OCI-LY7 (cell line): ENCODE results near the gene IFI27L1. TPM values are rescaled to one million over a fixed set of nuclear protein-coding genes. Genes with fewer than 3 reads are reported as not detected.

Experiments used
- BruUV-seq: library from RNA; stranded (reverse); fragments of 400-500 nt; replicated peaks from 2 replicates; lab custom pipeline; 2021; lab: Mats Ljungman, UMichigan
- CTCF ChIA-PET: fragments of 300-600 bp; sonication (Branson Sonifier 250); formaldehyde crosslinking; loops from one replicate; lab custom pipeline; 2022; ENCODE audit warnings: antibody characterized with exemption; ENCODE audit not compliant: unreplicated experiment; lab: Charles Lee
- POLR2A ChIA-PET: fragments of 300-600 bp; sonication (Branson Sonifier 250); formaldehyde crosslinking; loops from one replicate; lab custom pipeline; 2022; ENCODE audit warnings: antibody characterized with exemption; lab: Charles Lee
- DNase-seq: peaks from one replicate; pipeline ENCODE4 v3.0.0-alpha.2; 2015; ENCODE audit warnings: low spot score
- H2AFZ ChIP-seq: fragments of 200-600 bp; sonication (generic), shearing (Covaris generic); 2 replicates; pipeline ENCODE4 v1.6.1; 2014; ENCODE audit warnings: mild to moderate bottlenecking, antibody characterized with exemption, low read length, moderate library complexity
- H3K27ac ChIP-seq: fragments of 200-600 bp; sonication (generic); 2 replicates; pipeline ENCODE4 v1.5.1; 2014; ENCODE audit warnings: mixed run types, low read depth, mild to moderate bottlenecking, moderate library complexity, low read length, inconsistent platforms; ENCODE audit not compliant: poor library complexity, severe bottlenecking
- H3K36me3 ChIP-seq: fragments of 200-600 bp; sonication (generic); 2 replicates; pipeline ENCODE4 v1.6.1; 2014; ENCODE audit warnings: mild to moderate bottlenecking, antibody characterized with exemption, low read length, moderate library complexity, mixed read lengths; ENCODE audit not compliant: insufficient read depth
- H3K4me1 ChIP-seq: fragments of 200-600 bp; sonication (generic); 2 replicates; pipeline ENCODE4 v1.5.1; 2014; ENCODE audit warnings: mild to moderate bottlenecking, low read length; ENCODE audit not compliant: insufficient read depth, poor library complexity, severe bottlenecking
- H3K4me2 ChIP-seq: fragments of 200-600 bp; sonication (generic); 2 replicates; pipeline ENCODE4 v1.6.1; 2014; ENCODE audit warnings: mild to moderate bottlenecking, low read length
- H3K4me3 ChIP-seq: fragments of 200-600 bp; sonication (generic); 2 replicates; pipeline ENCODE4 v1.5.1; 2014; ENCODE audit warnings: mild to moderate bottlenecking, low read depth, low read length; ENCODE audit not compliant: poor library complexity, severe bottlenecking
- H3K79me2 ChIP-seq: fragments of 200-600 bp; sonication (generic); 2 replicates; pipeline ENCODE4 v1.6.1; 2016; ENCODE audit warnings: low read depth, mild to moderate bottlenecking, low read length, moderate library complexity, mixed read lengths; ENCODE audit not compliant: insufficient read depth
- H3K9me2 ChIP-seq: fragments of 200-600 bp; sonication (generic); 2 replicates; pipeline ENCODE4 v1.6.1; 2016; ENCODE audit warnings: mild to moderate bottlenecking, low read length, mixed read lengths; ENCODE audit not compliant: insufficient read depth
- H3K9me3 ChIP-seq: fragments of 200-600 bp; sonication (generic); 2 replicates; pipeline ENCODE4 v1.6.1; 2014; ENCODE audit warnings: mild to moderate bottlenecking, mixed run types, low read length, mixed read lengths
- H4K20me1 ChIP-seq: fragments of 200-600 bp; sonication (generic); 2 replicates; pipeline ENCODE4 v1.6.1; 2014; ENCODE audit warnings: mild to moderate bottlenecking, antibody characterized with exemption, low read length, moderate library complexity, mixed read lengths; ENCODE audit not compliant: insufficient read depth
- CTCF ChIP-seq: fragments of 200-600 bp; sonication (generic); conservative IDR thresholded peaks from 2 replicates; pipeline ENCODE4 v1.5.1; 2014; ENCODE audit warnings: mild to moderate bottlenecking, antibody characterized with exemption, low read length, moderate library complexity, mixed read lengths
- EZH2phosphoT487 ChIP-seq: fragments of 200-600 bp; sonication (generic); IDR thresholded peaks from 2 replicates; pipeline ENCODE4 v1.6.1; 2018; ENCODE audit warnings: low read depth, borderline replicate concordance, mild to moderate bottlenecking, mixed run types, antibody characterized with exemption, low read length, moderate library complexity, mixed read lengths
- intact Hi-C: fragments of 100-400 bp; cut with micrococcal nuclease; formaldehyde crosslinking; loops from one replicate; pipeline ENCODE4 v1.10.0; 2022; ENCODE audit not compliant: unreplicated experiment
- total RNA-seq, 2 experiments: library from RNA; depleted of rRNA in 1 of 2; stranded (reverse); fragments of >200 nt in 1 of 2; shearing (Covaris generic) in 1 of 2; gene quantifications; 2 replicates each; pipeline ENCODE4 v1.2.3, GENCODE V29; 2014 to 2022

Gene IFI27L1
- total RNA-seq, 2 experiments from 2014 or later = 49.0 to 61.5 TPM

GRCh38 chr14:94087891-94088290 is 6.8 kb downstream of the IFI27L1 start:
- H3K9me2 ChIP-seq = peaks cover 1% of the 10 kb centered on the region; the same call in 1 of the 2 replicates
- H3K9me3 ChIP-seq = 0 out of 2 replicates have a peak, but pooled peaks cover 3% of the 10 kb centered on the region
- H3K4me2 ChIP-seq = no peak overlapping the region
- H3K79me2 ChIP-seq = no peaks in the 10 kb centered on the region
- no peak overlapping the region for H3K27ac ChIP-seq
- DNase-seq = no peak
- H4K20me1 ChIP-seq = no peaks in the 10 kb centered on the region
- peaks cover 6% of the 10 kb centered on the region; the same call in 1 of the 2 replicates for H3K36me3 ChIP-seq
- TF ChIP-seq CTCF = no peak
- no peak for TF ChIP-seq EZH2phosphoT487
- POLR2A ChIA-PET = interaction anchor here (0.7 kb wide), 3 partner anchors 9 to 54 kb away, joined by 3 to 6 read pairs (median 5); no protein-coding TSS in a partner anchor
- intact Hi-C loops = no loop called here
- BruUV-seq = no TSS peak
- CTCF ChIA-PET = no interaction called here
- no peak overlapping the region for H3K4me3 ChIP-seq
- no peaks in the 10 kb centered on the region for H3K4me1 ChIP-seq
- no peak overlapping the region for H2AFZ ChIP-seq

- Histone ChIP-seq H3K79me2 (no peaks in the 10 kb centered on the region), H3K27ac (no peak overlapping the region), H3K4me2 (no peak overlapping the region), H2AFZ (no peak overlapping the region), H3K36me3 (peaks cover 6% of the 10 kb centered on the region; the same call in 1 of the 2 replicates), H3K9me2 (no peaks in the 10 kb centered on the region), H4K20me1 (no peaks in the 10 kb centered on the region), H3K9me3 (0 out of 2 replicates have a peak, but pooled peaks cover 3% of the 10 kb centered on the region), H3K4me3 (no peak overlapping the region), H3K4me1 (no peaks in the 10 kb centered on the region)
- CTCF ChIA-PET = interaction anchor here (0.6 kb wide), 1 partner anchor 968 kb away, joined by 6 read pairs; no protein-coding TSS in a partner anchor
- no peak for TF ChIP-seq EZH2phosphoT487
- TF ChIP-seq CTCF = no peak
- intact Hi-C loops = no loop called here
- BruUV-seq = no TSS peak
- no peak for DNase-seq
- POLR2A ChIA-PET = interaction anchor here (0.7 kb wide), 2 partner anchors 8 to 54 kb away, joined by 3 to 6 read pairs; no protein-coding TSS in a partner anchor
Measured at GRCh38 chr14:94088516-94088915, 7.4 kb downstream of the IFI27L1 start.

- Histone ChIP-seq H3K27ac (no peak overlapping the region), H3K79me2 (no peaks in the 10 kb centered on the region), H3K9me2 (no peaks in the 10 kb centered on the region), H3K4me3 (no peak overlapping the region), H4K20me1 (no peaks in the 10 kb centered on the region), H3K36me3 (peaks cover 6% of the 10 kb centered on the region; the same call in 1 of the 2 replicates), H3K4me2 (no peak overlapping the region), H3K9me3 (0 out of 2 replicates have a peak, but pooled peaks cover 3% of the 10 kb centered on the region), H2AFZ (no peak overlapping the region), H3K4me1 (no peaks in the 10 kb centered on the region)
- no peak for DNase-seq
- no peak for TF ChIP-seq CTCF
- TF ChIP-seq EZH2phosphoT487 = no peak
- BruUV-seq = no TSS peak
- intact Hi-C loops = no loop called here
- ChIA-PET CTCF (no interaction called here), POLR2A (interaction anchor here (0.6 to 1.0 kb wide), 3 partner anchors 9 to 91 kb away, joined by 3 to 4 read pairs (median 3); partner anchors contain the start of genes DDX24 and IFI27L1)
Measured at GRCh38 chr14:94089479-94089878, 8.4 kb downstream of the IFI27L1 start.
